Nephron progenitor cell (in vitro differentiated cells): ENCODE measurements around the gene CBL.

ENCODE experiments used
- DNase-seq: peaks from one replicate; pipeline ENCODE4 v3.0.0; 2021
- H3K27ac Mint-ChIP-seq: 2 replicates; pipeline ENCODE4 v1.8.0; 2021; ENCODE audit warnings: mild to moderate bottlenecking, moderate library complexity, mixed read lengths
- H3K27me3 Mint-ChIP-seq: 2 replicates; pipeline ENCODE4 v1.8.0; 2021; ENCODE audit warnings: mild to moderate bottlenecking, low read depth, mixed read lengths; ENCODE audit not compliant: poor library complexity
- H3K36me3 Mint-ChIP-seq: 2 replicates; pipeline ENCODE4 v1.8.0; 2021; ENCODE audit warnings: low read depth, mixed read lengths
- H3K4me1 Mint-ChIP-seq: 2 replicates; pipeline ENCODE4 v1.8.0; 2021; ENCODE audit warnings: mixed read lengths
- H3K4me3 Mint-ChIP-seq: 2 replicates; pipeline ENCODE4 v1.8.0; 2021; ENCODE audit warnings: mild to moderate bottlenecking, moderate library complexity, mixed read lengths
- H3K9me3 Mint-ChIP-seq: 2 replicates; pipeline ENCODE4 v1.8.0; 2021; ENCODE audit warnings: mild to moderate bottlenecking, moderate library complexity, mixed read lengths
- CTCF ChIP-seq: fragments of 200-600 bp; sonication (generic); IDR thresholded peaks from 2 replicates; pipeline ENCODE4 v1.5.0; 2021; ENCODE audit warnings: antibody characterized with exemption

The CBL gene

GRCh38 chr11:119323532-119324033, 117.4 kb downstream of the CBL start:
- H3K9me3 Mint-ChIP-seq, result no peaks in the 10 kb centered on the region
- peak; percentile 81 for TF ChIP-seq CTCF
- H3K36me3 Mint-ChIP-seq, result no peaks in the 10 kb centered on the region
- H3K4me3 Mint-ChIP-seq, result no peak overlapping the region
- peak; percentile 90 for DNase-seq
- peak overlapping the region; percentile 62 for H3K27ac Mint-ChIP-seq
- H3K27me3 Mint-ChIP-seq, result peaks cover 11% of the 10 kb centered on the region
- H3K4me1 Mint-ChIP-seq, result peaks cover 49% of the 10 kb centered on the region

- Mint-ChIP-seq H3K27me3 (peaks cover 16% of the 10 kb centered on the region), H3K9me3 (no peaks in the 10 kb centered on the region), H3K27ac (peak overlapping the region; percentile 62), H3K36me3 (no peaks in the 10 kb centered on the region), H3K4me1 (peaks cover 43% of the 10 kb centered on the region), H3K4me3 (no peak overlapping the region)
- no peak for DNase-seq
- TF ChIP-seq CTCF, result no peak
Observed at GRCh38 chr11:119324189-119324588, 118.0 kb downstream of the CBL start.

GRCh38 chr11:119329320-119329719, 123.2 kb downstream of the CBL start:
- peaks cover 25% of the 10 kb centered on the region for H3K27me3 Mint-ChIP-seq
- no peak for TF ChIP-seq CTCF
- peaks cover 20% of the 10 kb centered on the region for H3K4me1 Mint-ChIP-seq
- no peak overlapping the region for H3K4me3 Mint-ChIP-seq
- no peaks in the 10 kb centered on the region for H3K9me3 Mint-ChIP-seq
- H3K36me3 Mint-ChIP-seq, result no peaks in the 10 kb centered on the region
- H3K27ac Mint-ChIP-seq, result no peak overlapping the region
- no peak for DNase-seq

- DNase-seq, result no peak
- Mint-ChIP-seq H3K9me3 (no peaks in the 10 kb centered on the region), H3K4me1 (peaks cover 22% of the 10 kb centered on the region), H3K27me3 (peaks cover 25% of the 10 kb centered on the region), H3K36me3 (no peaks in the 10 kb centered on the region), H3K27ac (no peak overlapping the region), H3K4me3 (no peak overlapping the region)
- no peak for TF ChIP-seq CTCF
Observed at GRCh38 chr11:119330237-119330636, 124.1 kb downstream of the CBL start.

- H3K4me3 Mint-ChIP-seq, result no peak overlapping the region
- H3K36me3 Mint-ChIP-seq, result peaks cover 12% of the 10 kb centered on the region
- H3K9me3 Mint-ChIP-seq, result no peaks in the 10 kb centered on the region
- peaks cover 42% of the 10 kb centered on the region for H3K4me1 Mint-ChIP-seq
- no peak overlapping the region for H3K27ac Mint-ChIP-seq
- peaks cover 25% of the 10 kb centered on the region for H3K27me3 Mint-ChIP-seq
- DNase-seq, result no peak
- TF ChIP-seq CTCF, result no peak
Observed at GRCh38 chr11:119332111-119332765, 126.1 kb downstream of the CBL start.
